Gastroesophageal sphincter (tissue), 3 donors: Measurements from ENCODE around the gene WDFY1.

Experiments used
- EP300 ChIP-seq: sonication (generic); formaldehyde crosslinking; IDR thresholded peaks from one replicate; pipeline ENCODE4 v1.6.1; 2017; ENCODE audit warnings: antibody characterized with exemption, mild to moderate bottlenecking
- POLR2A ChIP-seq, 2 donors: fragments of 450-650 bp; IDR thresholded peaks; one replicate each; pipeline ENCODE4 v1.6.1; 2017; ENCODE audit warnings: antibody characterized with exemption in 2 of 2, mild to moderate bottlenecking in 2 of 2, moderate library complexity in 1 of 2
- POLR2AphosphoS5 ChIP-seq: sonication (generic); formaldehyde crosslinking; IDR thresholded peaks from one replicate; pipeline ENCODE4 v1.6.1; 2017; ENCODE audit warnings: antibody characterized with exemption
- TF ChIP-seq, protein P1 (sequence below), 4 experiments: fragments of 200-600 bp in 2 of 4; fragments of 450-650 bp in 2 of 4; sonication (generic) in 1 of 4; IDR thresholded peaks; one replicate each; pipeline ENCODE4 v1.5.1; 2017 to 2019; ENCODE audit warnings: antibody characterized with exemption in 4 of 4, mild to moderate bottlenecking in 2 of 4, moderate library complexity in 2 of 4

DNA sequence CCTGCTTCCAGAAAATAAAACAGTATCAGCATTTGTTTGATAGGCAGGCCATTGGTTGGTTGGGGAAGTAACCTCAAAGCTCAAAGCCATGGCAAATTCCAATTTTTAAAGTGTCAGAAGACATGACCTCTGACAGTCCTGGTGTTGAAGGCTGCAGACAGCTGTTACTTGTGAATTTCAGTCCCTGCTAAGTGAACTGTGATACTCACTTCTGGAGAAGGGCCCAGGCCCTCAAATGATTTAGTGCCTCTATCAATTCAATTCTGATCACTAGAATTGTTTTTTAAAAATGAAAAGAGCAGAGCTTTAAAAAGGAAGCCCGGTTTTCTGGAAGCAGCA, 35.2 kb upstream of the WDFY1 start:
- no peak for TF ChIP-seq POLR2A (IDR thresholded peaks at IDR 0.05)
- TF ChIP-seq, protein P1, sequence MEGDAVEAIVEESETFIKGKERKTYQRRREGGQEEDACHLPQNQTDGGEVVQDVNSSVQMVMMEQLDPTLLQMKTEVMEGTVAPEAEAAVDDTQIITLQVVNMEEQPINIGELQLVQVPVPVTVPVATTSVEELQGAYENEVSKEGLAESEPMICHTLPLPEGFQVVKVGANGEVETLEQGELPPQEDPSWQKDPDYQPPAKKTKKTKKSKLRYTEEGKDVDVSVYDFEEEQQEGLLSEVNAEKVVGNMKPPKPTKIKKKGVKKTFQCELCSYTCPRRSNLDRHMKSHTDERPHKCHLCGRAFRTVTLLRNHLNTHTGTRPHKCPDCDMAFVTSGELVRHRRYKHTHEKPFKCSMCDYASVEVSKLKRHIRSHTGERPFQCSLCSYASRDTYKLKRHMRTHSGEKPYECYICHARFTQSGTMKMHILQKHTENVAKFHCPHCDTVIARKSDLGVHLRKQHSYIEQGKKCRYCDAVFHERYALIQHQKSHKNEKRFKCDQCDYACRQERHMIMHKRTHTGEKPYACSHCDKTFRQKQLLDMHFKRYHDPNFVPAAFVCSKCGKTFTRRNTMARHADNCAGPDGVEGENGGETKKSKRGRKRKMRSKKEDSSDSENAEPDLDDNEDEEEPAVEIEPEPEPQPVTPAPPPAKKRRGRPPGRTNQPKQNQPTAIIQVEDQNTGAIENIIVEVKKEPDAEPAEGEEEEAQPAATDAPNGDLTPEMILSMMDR (IDR thresholded peaks at IDR 0.05), result no peak
- no peak for TF ChIP-seq POLR2AphosphoS5
- no peak for TF ChIP-seq EP300
